VCaP (cell line): Measurements from ENCODE around the gene CSNK2A2.

Experiments
- H3K27ac ChIP-seq: fragments of 450-650 bp; 2 replicates; pipeline ENCODE4 v1.5.1; 2017
- TF ChIP-seq, protein P1 (sequence below): fragments of 450-650 bp; conservative IDR thresholded peaks from 2 replicates; pipeline ENCODE4 v1.5.1; 2017; ENCODE audit warnings: mild to moderate bottlenecking, moderate library complexity

CSNK2A2 gene

DNA sequence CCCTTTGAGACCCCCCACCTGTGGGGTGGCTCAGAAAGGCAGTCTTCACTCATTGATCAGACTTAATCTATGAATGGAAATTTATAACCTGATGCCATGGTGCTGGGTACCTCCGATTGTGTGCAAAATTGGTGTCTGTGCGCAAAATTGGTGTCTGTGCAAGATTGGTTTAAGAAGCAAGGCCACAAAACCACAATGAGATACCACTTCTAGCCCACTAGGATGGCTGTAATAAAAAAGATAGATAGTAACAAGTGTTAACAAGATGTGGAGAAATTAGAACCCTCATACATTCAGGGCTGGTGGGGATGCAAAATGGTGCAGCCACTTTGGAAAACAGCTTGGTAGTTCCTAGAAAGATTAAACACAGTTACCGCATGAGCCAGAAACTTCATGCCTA is 13.9 kb upstream of the CSNK2A2 start:
- TF ChIP-seq, protein P1, sequence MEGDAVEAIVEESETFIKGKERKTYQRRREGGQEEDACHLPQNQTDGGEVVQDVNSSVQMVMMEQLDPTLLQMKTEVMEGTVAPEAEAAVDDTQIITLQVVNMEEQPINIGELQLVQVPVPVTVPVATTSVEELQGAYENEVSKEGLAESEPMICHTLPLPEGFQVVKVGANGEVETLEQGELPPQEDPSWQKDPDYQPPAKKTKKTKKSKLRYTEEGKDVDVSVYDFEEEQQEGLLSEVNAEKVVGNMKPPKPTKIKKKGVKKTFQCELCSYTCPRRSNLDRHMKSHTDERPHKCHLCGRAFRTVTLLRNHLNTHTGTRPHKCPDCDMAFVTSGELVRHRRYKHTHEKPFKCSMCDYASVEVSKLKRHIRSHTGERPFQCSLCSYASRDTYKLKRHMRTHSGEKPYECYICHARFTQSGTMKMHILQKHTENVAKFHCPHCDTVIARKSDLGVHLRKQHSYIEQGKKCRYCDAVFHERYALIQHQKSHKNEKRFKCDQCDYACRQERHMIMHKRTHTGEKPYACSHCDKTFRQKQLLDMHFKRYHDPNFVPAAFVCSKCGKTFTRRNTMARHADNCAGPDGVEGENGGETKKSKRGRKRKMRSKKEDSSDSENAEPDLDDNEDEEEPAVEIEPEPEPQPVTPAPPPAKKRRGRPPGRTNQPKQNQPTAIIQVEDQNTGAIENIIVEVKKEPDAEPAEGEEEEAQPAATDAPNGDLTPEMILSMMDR, result no peak
- no peak overlapping the region for H3K27ac ChIP-seq

DNA sequence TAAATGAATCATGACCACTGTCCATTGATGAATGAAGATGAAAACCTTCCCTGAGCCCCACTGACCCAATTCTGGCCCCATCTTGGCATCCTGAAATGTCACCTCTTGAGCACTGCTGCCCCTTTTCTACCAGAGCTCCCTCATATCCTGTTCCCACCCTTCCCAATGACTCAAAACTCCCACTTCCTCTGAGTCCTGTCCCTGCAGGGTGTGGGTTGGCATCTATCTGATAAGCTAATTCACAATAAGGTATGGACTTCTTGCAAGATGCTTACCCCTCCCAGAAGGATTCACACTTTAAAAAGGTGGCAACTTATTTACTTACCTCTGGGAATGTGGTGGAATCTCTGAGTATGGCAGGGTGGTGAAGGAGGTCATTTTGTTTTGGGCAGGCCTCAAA is 13.3 kb upstream of the CSNK2A2 start:
- no peak overlapping the region for H3K27ac ChIP-seq
- TF ChIP-seq, protein P1, result no peak

DNA sequence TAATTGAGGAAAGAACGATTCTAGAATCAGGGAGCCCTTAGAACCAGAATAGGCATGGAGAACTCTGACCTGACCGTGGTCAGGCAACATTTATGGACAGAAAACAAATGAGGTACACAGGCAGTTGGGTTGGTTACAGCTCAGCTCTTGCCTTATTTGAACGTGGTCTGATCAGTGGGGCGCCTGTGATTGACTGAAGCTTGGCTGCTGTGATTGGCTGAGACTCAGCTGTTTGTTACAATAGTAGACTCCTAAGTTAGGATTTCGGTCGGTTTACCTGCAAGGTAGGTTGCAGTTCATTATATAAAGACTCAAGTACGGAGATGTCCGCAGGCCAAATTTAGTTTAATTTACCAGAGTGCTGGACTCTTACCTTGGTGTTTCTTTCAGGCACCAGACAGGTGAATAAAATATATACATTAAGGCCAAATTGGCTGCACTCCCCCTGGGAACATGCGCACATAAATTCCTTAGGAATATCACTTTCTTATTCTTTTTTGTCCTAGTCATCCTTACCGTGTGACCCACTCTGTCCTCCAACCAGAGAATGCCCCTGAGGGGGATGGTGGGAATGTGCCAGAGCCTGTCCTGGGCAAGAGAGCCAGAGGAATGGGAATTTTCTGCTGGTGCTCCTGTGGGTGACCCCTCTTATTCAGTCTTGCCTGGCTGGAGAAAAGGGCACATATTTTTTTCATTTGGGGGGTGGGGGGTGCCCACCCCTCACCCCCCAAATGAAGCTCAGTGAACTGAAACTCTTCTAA is 7.5 kb upstream of the CSNK2A2 start:
- no peak overlapping the region for H3K27ac ChIP-seq
- TF ChIP-seq, protein P1, result no peak

DNA sequence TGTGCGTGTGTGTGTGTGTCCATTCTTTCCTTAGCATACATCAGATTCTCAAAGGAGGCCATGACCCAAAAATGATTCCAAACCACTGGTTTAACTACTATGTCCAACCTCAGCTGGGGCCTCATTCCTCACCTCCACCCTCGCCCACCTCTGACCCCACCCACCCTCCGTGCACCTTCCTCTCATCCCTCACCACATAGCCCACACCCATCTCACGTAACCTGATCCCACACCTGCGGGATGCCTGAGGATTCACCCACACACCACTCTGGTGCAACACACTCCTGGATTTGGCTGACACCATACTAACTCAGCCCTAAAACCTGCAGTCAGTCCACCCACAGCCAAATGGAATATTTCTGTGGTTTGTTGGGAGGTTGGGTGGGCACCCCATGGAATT is 3.3 kb upstream of the CSNK2A2 start:
- TF ChIP-seq, protein P1, result no peak
- H3K27ac ChIP-seq, result no peak overlapping the region

DNA sequence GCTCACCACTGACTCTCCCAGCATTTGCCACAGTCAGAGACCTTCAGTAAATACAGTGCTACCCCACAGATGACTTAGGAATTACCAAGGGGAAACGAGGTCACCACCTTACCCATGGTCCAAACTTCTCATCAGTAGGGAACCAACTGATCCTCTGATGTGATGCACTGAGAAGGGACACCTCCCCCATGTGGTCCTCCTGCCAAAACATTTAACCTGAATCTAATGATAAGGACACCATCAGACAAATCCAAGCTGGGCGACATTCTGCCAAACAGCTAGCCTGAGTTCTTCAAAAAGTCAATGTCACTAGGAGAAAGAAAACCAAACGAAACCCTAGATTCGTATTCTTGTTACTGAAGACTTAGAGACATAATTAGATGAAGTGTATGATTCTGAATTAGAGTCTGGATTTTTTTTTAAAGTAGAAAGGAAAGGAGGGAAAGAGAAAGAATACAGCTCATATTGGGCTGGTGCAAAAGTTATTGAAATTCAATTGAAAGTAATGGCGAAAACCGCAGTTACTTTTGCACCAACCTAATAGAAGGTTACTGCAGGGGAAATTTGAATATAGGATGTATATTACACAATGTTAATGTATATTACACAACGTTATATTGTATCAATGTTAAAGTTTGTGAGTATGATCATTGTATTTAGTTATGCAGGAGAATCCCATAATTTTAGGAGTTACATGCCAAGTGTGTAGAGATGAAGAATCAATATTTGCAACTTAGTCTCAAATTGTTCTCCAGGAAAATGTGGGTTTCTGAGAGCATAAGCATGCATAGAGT is 2.3 kb upstream of the CSNK2A2 start:
- no peak overlapping the region for H3K27ac ChIP-seq
- TF ChIP-seq, protein P1, result no peak

DNA sequence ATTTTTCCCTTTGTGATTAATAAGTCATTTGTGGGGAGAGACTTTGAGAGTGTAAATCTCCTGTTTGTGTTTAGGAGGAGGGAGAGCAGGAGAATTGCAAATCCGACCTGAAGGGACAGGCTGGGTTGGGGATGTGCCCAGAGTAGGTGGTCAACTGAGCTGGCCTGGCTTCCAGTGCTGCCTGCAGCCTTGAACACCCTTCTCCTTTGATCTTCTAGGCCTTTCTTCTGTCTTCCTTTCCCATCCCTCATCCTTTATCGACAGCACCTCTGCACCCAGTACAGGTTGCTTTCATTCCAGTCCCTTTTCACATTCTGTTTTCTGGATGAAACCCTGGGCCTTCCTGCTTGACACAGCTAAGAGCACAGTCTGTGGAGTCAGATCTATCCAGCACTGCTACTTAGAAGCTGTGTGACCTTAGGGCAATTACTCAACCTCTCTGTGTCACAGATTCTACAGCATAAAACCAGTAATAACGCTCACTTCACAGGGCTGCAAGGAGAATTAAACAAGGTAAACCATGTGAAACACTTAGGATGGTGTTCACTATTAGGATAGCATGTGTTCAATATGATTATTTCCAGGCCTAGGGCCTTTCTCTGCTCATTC is 1.0 kb upstream of the CSNK2A2 start:
- no peak overlapping the region for H3K27ac ChIP-seq
- TF ChIP-seq, protein P1, result no peak

DNA sequence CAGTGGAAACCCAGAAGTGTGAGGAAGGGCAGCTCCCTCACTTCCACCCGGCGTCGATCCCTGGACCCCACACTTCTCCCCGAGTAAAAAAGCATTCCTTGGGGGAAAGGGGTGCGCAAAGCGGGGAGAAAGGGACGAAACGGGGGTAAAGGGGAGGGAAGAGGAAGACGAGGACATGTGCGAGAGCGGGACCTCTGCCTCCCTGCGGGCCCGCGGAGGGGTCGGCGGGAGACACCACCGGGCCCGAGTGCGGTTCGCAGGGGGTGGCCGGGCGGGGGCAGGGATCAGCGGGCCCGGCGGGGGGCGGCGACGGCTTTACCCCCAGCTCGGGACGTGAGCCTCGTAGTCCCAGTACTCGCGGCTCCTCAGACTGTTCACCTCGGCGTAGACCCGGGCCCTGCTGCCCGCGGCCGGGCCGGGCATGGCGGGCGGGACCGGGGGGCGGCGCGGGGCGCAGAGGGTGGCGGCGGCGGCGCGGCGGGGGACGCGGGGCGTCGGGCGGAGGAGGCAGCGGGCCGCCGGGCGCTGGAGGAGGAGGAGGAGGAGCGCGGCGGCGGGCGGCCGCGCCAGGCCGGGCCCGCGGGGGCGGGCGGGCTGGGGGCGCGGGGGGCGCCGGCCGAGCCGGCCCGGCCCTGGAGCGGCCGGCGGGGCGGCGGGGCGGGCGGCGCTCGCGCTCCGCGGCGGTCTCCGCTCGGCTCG is 443 bp downstream of the CSNK2A2 start:
- peak overlapping the region; percentile 57; the same call in 1 of the 2 replicates for H3K27ac ChIP-seq
- TF ChIP-seq, protein P1, result no peak
